Neuron (in vitro differentiated cells): Measurements from ENCODE around the gene DAB1.

Source experiments
- H2AFZ ChIP-seq: one replicate; pipeline ENCODE4 v1.6.1; 2013; ENCODE audit warnings: low read depth, mild to moderate bottlenecking, inconsistent platforms, low read length, moderate library complexity
- H3K27me3 ChIP-seq: one replicate; pipeline ENCODE4 v1.6.1; 2013; ENCODE audit warnings: low read length; ENCODE audit not compliant: insufficient read depth
- H3K36me3 ChIP-seq: one replicate; pipeline ENCODE4 v1.6.1; 2013; ENCODE audit warnings: low read length; ENCODE audit not compliant: insufficient read depth
- H3K4me1 ChIP-seq: one replicate; pipeline ENCODE4 v1.6.1; 2013; ENCODE audit warnings: low read length; ENCODE audit not compliant: insufficient read depth
- H3K4me3 ChIP-seq: 2 replicates; pipeline ENCODE4 v1.5.1; 2013; ENCODE audit warnings: mild to moderate bottlenecking, low read length, moderate library complexity
- H3K9me3 ChIP-seq: one replicate; pipeline ENCODE4 v1.6.1; 2013; ENCODE audit warnings: low read length

DAB1 gene

DNA sequence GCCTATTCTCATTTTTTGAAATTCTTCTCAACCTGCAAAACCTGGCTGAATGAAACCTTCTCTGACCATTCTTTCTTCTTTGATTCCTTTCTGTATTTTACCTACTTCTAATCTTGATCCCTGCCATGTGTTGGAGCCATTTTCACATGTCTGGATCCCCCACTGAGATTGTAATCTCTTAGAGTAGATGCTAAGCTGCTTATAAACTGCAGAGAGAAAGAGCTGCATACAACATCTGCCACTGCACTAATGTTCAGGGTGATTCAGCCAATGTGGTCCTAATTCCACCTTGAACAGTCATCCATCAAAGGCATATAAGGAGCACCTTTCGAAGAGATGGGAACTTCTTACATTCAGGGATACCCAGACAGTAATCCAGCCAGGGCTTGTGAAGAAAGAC, 16.2 kb upstream of the DAB1 start:
- no peak overlapping the region for H3K4me3 ChIP-seq
- H3K36me3 ChIP-seq, result no peaks in the 10 kb centered on the region
- peaks cover 2% of the 10 kb centered on the region for H3K9me3 ChIP-seq

GRCh38 chr1:57431400-57431799, 7.5 kb upstream of the DAB1 start:
- Histone ChIP-seq H2AFZ (no peak overlapping the region), H3K4me1 (no peaks in the 10 kb centered on the region), H3K27me3 (no peaks in the 10 kb centered on the region), H3K4me3 (no peak overlapping the region), H3K36me3 (no peaks in the 10 kb centered on the region), H3K9me3 (peaks cover under 1% of the 10 kb centered on the region)

More for the DNA sequence above, 16.2 kb upstream of the DAB1 start:
- H2AFZ ChIP-seq, result no peak overlapping the region
- H3K4me1 ChIP-seq, result peaks cover 9% of the 10 kb centered on the region
- no peaks in the 10 kb centered on the region for H3K27me3 ChIP-seq

DNA sequence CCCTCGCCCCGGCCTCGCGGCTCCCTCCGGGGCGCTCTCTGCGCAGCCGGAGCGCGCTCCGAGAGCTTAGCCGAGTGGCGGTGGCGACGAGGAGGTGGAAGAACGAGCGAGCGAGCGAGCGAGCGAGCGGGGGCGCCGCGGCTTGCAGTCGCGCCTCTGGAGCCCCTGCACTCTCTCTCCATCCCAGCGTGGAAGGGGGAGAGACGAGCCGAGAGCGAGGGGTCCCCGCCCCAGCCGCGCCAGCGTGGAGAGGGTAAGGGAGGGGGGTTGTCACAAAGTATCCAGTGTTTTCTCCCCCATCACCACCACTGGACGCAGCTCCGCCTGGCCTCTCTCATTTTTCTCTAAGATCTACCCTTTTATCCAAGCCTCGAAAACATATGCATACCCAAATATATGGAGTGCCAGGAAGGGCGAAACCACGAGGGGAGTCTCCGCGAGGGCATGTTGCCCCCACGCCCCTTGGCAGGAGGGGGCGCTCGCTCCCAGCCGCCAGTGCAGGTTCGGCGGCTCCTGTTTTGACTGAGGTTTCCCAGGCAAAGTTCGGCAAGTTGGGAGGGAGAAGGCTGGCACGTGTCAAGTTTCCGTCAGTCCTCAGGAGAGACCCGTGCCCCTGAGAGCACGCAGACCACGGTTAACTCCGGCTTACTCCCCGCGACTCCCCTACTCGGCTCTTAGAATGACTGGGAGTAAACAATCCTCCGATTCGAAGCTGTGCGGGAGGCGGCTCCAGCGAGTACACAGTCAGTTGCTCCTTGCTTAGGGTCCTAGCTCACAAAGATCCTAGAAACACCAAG, 569 bp upstream of the DAB1 start:
- Histone ChIP-seq H3K4me3 (peak overlapping the region; percentile 80), H3K36me3 (no peaks in the 10 kb centered on the region), H3K4me1 (peaks cover 11% of the 10 kb centered on the region), H2AFZ (peak overlapping the region; percentile 53), H3K27me3 (no peaks in the 10 kb centered on the region), H3K9me3 (no peaks in the 10 kb centered on the region)

DNA sequence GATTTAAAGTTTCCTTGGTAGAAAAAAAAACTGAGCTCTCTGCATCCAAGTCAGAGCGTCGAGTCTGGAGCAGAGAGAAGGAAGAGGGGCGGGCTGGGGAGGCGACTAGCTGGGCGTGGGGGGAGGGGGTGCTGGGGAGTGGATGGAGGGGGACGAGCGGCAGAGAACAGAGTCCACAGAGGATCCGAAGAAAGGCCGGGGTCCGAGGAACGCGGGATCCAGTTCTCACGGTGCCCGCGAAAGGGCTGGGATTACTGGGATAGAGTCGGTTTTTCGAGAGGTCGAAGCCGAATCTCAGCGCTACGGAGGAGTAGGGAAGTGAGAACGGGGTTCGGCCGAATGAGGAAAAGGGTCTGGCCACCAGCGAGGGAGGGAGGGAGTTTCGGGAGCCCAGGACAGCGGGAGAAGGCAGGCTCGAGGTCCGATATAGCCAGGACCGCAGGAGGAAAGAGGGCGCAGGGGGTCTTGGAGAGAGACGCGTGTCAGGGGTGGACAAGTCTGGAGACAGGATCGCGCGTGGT, 665 bp downstream of the DAB1 start:
- peaks cover 11% of the 10 kb centered on the region for H3K4me1 ChIP-seq
- H3K36me3 ChIP-seq, result no peaks in the 10 kb centered on the region
- H3K9me3 ChIP-seq, result no peaks in the 10 kb centered on the region
- peak overlapping the region; percentile 89 for H2AFZ ChIP-seq
- H3K27me3 ChIP-seq, result no peaks in the 10 kb centered on the region
- H3K4me3 ChIP-seq, result peak overlapping the region; percentile 80

- H3K9me3 ChIP-seq, result no peaks in the 10 kb centered on the region
- H3K4me3 ChIP-seq, result peak overlapping the region; percentile 80
- H3K36me3 ChIP-seq, result no peaks in the 10 kb centered on the region
- peaks cover 11% of the 10 kb centered on the region for H3K4me1 ChIP-seq
- H2AFZ ChIP-seq, result peak overlapping the region; percentile 89
- H3K27me3 ChIP-seq, result no peaks in the 10 kb centered on the region
Observed at GRCh38 chr1:57422271-57423134, 1.4 kb downstream of the DAB1 start.

DNA sequence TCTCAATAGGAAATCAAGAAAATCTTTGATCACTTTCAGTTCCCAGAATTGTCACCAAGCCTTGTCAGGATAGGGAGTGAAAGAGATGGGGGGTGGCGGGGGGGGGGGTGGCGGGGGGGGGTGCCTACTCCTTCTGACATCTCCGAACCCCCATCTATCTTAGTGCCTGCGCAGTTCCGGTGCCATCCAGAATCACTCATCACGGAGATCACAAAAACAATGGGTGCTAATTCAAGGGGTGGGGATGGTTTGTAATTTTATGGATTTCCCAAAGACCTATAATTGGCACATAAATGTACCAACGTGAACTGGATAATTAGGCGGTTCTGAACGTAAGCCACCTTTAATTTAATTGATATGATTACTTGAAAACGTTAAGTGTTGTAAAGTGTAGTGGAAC, 2.1 kb downstream of the DAB1 start:
- H2AFZ ChIP-seq, result peak overlapping the region; percentile 89
- H3K4me1 ChIP-seq, result peaks cover 11% of the 10 kb centered on the region
- no peaks in the 10 kb centered on the region for H3K9me3 ChIP-seq
- H3K27me3 ChIP-seq, result no peaks in the 10 kb centered on the region
- no peaks in the 10 kb centered on the region for H3K36me3 ChIP-seq
- peak overlapping the region; percentile 80 for H3K4me3 ChIP-seq

DNA sequence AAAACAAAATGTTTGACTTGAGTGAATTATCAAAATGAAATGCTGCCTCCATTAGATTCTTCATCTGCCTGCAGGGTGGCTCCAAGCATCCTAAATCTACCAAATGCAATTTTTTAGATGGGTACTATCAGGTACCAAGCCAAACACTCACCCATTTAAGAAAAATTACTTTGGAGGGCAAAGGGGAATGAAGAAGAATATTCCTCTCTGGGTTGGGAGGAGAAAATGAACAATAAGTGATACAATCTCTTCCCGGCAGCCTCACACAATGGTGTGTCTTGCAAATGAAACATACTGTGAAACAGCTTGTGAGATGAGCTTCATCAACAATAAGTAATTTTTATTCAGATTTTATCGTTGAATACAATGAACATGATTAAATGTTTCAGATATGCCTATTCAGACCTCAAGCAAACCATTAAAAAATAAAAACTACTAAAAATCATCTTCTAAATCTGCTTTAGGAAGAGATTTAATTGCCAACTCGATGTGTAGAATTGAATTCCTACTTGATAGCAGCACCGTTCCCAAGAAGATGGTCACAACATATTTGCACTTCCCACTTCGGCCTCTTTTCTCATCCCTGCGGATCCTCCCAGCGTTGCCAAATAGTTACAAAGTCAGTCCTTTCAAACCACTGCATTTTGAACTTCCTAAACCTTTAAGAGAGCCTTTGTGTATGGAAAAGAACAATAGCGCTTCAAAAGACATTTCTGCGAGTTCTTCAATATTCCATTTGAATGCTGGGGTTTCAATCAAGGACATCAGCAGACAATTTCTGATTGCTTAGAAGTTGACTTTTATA, 2.7 kb downstream of the DAB1 start:
- peaks cover 11% of the 10 kb centered on the region for H3K4me1 ChIP-seq
- no peaks in the 10 kb centered on the region for H3K27me3 ChIP-seq
- H2AFZ ChIP-seq, result peak overlapping the region; percentile 27
- H3K4me3 ChIP-seq, result peak overlapping the region; percentile 80
- H3K36me3 ChIP-seq, result no peaks in the 10 kb centered on the region
- no peaks in the 10 kb centered on the region for H3K9me3 ChIP-seq

GRCh38 chr1:57418971-57419370, 4.9 kb downstream of the DAB1 start:
- H3K4me1 ChIP-seq, result peaks cover 8% of the 10 kb centered on the region
- H3K27me3 ChIP-seq, result no peaks in the 10 kb centered on the region
- H3K36me3 ChIP-seq, result no peaks in the 10 kb centered on the region
- H3K9me3 ChIP-seq, result no peaks in the 10 kb centered on the region
- H3K4me3 ChIP-seq, result no peak overlapping the region
- no peak overlapping the region for H2AFZ ChIP-seq

DNA sequence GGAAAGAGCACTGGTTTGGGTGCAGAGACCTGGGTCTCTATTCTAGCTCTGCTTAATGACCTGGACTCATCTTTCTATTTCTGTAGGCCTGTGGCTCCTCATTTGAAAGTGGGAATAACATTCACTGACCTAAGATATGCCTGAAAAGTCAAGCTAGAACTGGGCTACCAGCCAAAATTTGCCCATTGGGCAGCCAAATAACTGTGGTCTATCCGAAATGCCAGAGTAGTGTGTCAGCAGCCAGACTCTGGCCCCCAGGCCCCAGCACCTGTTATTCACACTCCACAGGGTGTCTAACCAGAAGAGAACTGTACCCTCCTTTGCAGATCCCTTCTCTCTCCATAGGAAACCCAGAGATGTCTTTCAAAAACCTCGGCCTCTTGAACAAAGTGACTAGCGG, 12.6 kb downstream of the DAB1 start:
- no peaks in the 10 kb centered on the region for H3K27me3 ChIP-seq
- no peak overlapping the region for H3K4me3 ChIP-seq
- H3K36me3 ChIP-seq, result no peaks in the 10 kb centered on the region
- peaks cover 4% of the 10 kb centered on the region for H3K4me1 ChIP-seq
- peaks cover 5% of the 10 kb centered on the region for H3K9me3 ChIP-seq
- H2AFZ ChIP-seq, result no peak overlapping the region

- H3K9me3 ChIP-seq, result peaks cover 5% of the 10 kb centered on the region
- no peaks in the 10 kb centered on the region for H3K36me3 ChIP-seq
- no peak overlapping the region for H3K4me3 ChIP-seq
- H3K27me3 ChIP-seq, result no peaks in the 10 kb centered on the region
- H3K4me1 ChIP-seq, result peaks cover 4% of the 10 kb centered on the region
- H2AFZ ChIP-seq, result no peak overlapping the region
Observed at GRCh38 chr1:57410508-57410907, 13.4 kb downstream of the DAB1 start.

GRCh38 chr1:57407928-57408327, 15.9 kb downstream of the DAB1 start:
- H2AFZ ChIP-seq, result no peak overlapping the region
- H3K27me3 ChIP-seq, result no peaks in the 10 kb centered on the region
- H3K36me3 ChIP-seq, result no peaks in the 10 kb centered on the region
- H3K9me3 ChIP-seq, result peaks cover 5% of the 10 kb centered on the region
- peaks cover 4% of the 10 kb centered on the region for H3K4me1 ChIP-seq
- H3K4me3 ChIP-seq, result no peak overlapping the region

DNA sequence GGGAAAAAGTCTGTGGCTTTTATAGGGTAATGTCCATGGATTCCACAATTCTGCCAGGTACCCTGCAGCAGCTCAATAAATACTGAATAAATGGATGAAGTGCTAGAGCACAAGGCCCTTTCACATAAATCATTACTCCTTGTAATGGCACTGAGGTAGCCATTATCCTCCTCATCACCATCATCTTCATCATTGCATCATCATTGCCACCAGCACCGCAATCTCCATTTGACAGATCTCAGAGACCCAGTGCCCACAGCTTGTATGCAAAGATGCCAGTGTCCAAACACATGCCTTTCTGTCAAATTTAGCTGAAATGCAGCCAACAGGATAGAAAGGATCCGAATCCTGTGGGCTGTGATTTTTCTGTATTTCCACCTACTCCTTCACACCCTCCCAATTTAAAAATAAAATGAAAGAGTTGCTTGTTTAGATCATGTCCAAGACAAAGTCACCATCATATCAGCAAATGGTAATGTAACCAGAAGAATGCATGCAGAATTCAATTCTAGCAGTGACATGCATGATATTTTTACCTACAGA, 17.4 kb downstream of the DAB1 start:
- Histone ChIP-seq H2AFZ (no peak overlapping the region), H3K4me3 (no peak overlapping the region), H3K4me1 (peaks cover 4% of the 10 kb centered on the region), H3K27me3 (no peaks in the 10 kb centered on the region), H3K9me3 (no peaks in the 10 kb centered on the region), H3K36me3 (no peaks in the 10 kb centered on the region)
